ENCODE measurements around the gene LAMA3. TPM values are rescaled to one million over a fixed set of nuclear protein-coding genes. Genes with fewer than 3 reads are reported as not detected.

Gene LAMA3
- total RNA-seq, 1 experiment from 2014 or later = 8.1 TPM

GRCh38 chr18:23757437-23757733 is 68.1 kb downstream of the LAMA3 start:
- Histone ChIP-seq H3K27me3 (ENCODE audit: control insufficient read depth, insufficient read depth, low read length) (no peaks in the 10 kb centered on the region), H3K27ac (ENCODE audit: low read length) (no peak overlapping the region), H3K4me1 (ENCODE audit: control insufficient read depth, insufficient read depth, low read length) (no peaks in the 10 kb centered on the region), H3K4me3 (ENCODE audit: low read depth in 2 of 2, low read length in 2 of 2) (no peak overlapping the region), H3K36me3 (ENCODE audit: control insufficient read depth, insufficient read depth, low read length) (no peaks in the 10 kb centered on the region), H3K9me3 (ENCODE audit: control insufficient read depth, insufficient read depth, low read depth, low read length) (no peaks in the 10 kb centered on the region)
- in situ Hi-C loops (cut with HindIII; ENCODE audit: low pct_unique_long_range_greater_than_20kb, low sequenced_read_pairs) = no loop called here
- no peak for TF ChIP-seq POLR2AphosphoS5 (IDR thresholded peaks at IDR 0.05; ENCODE audit: low read depth, low read length)
- TF ChIP-seq SIN3A (IDR thresholded peaks at IDR 0.05; ENCODE audit: borderline replicate concordance, insufficient read depth, low read depth, low read length) = no peak
- no peak for TF ChIP-seq CTCF (IDR thresholded peaks at IDR 0.05)
- TF ChIP-seq, protein P1, sequence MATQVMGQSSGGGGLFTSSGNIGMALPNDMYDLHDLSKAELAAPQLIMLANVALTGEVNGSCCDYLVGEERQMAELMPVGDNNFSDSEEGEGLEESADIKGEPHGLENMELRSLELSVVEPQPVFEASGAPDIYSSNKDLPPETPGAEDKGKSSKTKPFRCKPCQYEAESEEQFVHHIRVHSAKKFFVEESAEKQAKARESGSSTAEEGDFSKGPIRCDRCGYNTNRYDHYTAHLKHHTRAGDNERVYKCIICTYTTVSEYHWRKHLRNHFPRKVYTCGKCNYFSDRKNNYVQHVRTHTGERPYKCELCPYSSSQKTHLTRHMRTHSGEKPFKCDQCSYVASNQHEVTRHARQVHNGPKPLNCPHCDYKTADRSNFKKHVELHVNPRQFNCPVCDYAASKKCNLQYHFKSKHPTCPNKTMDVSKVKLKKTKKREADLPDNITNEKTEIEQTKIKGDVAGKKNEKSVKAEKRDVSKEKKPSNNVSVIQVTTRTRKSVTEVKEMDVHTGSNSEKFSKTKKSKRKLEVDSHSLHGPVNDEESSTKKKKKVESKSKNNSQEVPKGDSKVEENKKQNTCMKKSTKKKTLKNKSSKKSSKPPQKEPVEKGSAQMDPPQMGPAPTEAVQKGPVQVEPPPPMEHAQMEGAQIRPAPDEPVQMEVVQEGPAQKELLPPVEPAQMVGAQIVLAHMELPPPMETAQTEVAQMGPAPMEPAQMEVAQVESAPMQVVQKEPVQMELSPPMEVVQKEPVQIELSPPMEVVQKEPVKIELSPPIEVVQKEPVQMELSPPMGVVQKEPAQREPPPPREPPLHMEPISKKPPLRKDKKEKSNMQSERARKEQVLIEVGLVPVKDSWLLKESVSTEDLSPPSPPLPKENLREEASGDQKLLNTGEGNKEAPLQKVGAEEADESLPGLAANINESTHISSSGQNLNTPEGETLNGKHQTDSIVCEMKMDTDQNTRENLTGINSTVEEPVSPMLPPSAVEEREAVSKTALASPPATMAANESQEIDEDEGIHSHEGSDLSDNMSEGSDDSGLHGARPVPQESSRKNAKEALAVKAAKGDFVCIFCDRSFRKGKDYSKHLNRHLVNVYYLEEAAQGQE (IDR thresholded peaks at IDR 0.05; ENCODE audit: insufficient read depth in 1 of 2, low read depth in 2 of 2, low read length in 1 of 2) = no peak
- no peak for TF ChIP-seq TCF7L2 (IDR thresholded peaks at IDR 0.05; ENCODE audit: low read depth, low read length)
- DNase-seq (ENCODE audit: low read depth, low spot score) (no peak), ATAC-seq (no peak)
- POLR2A ChIA-PET = no interaction called here
- CTCF ChIA-PET = no interaction called here
- BruUV-seq (replicated peaks) = no TSS peak
- intact Hi-C loops (cut with micrococcal nuclease; ENCODE audit: unreplicated experiment) = no loop called here

GRCh38 chr18:23758281-23758680 is 69.0 kb downstream of the LAMA3 start:
- BruUV-seq (replicated peaks) = no TSS peak
- no peaks in the 10 kb centered on the region for H3K36me3 ChIP-seq (ENCODE audit: control insufficient read depth, insufficient read depth, low read length)
- TF ChIP-seq, protein P1 (IDR thresholded peaks at IDR 0.05; ENCODE audit: insufficient read depth in 1 of 2, low read depth in 2 of 2, low read length in 1 of 2) = no peak
- TF ChIP-seq TCF7L2 (IDR thresholded peaks at IDR 0.05; ENCODE audit: low read depth, low read length) (no peak), CTCF (IDR thresholded peaks at IDR 0.05) (no peak), SIN3A (IDR thresholded peaks at IDR 0.05; ENCODE audit: borderline replicate concordance, insufficient read depth, low read depth, low read length) (no peak), POLR2AphosphoS5 (IDR thresholded peaks at IDR 0.05; ENCODE audit: low read depth, low read length) (no peak)
- no peaks in the 10 kb centered on the region for H3K4me1 ChIP-seq (ENCODE audit: control insufficient read depth, insufficient read depth, low read length)
- intact Hi-C loops (cut with micrococcal nuclease; ENCODE audit: unreplicated experiment) = no loop called here
- in situ Hi-C loops (cut with HindIII; ENCODE audit: low pct_unique_long_range_greater_than_20kb, low sequenced_read_pairs) = no loop called here
- ChIA-PET POLR2A (no interaction called here), CTCF (no interaction called here)
- DNase-seq (ENCODE audit: low read depth, low spot score) (no peak), ATAC-seq (no peak)
- H3K27ac ChIP-seq (ENCODE audit: low read length) = no peak overlapping the region
- no peak overlapping the region for H3K4me3 ChIP-seq (ENCODE audit: low read depth in 2 of 2, low read length in 2 of 2)
- H3K27me3 ChIP-seq (ENCODE audit: control insufficient read depth, insufficient read depth, low read length) = no peaks in the 10 kb centered on the region
- no peaks in the 10 kb centered on the region for H3K9me3 ChIP-seq (ENCODE audit: control insufficient read depth, insufficient read depth, low read depth, low read length)

Measured in Panc1 (cell line).